ENCODE measurements around the gene RASD2.

The RASD2 gene

DNA sequence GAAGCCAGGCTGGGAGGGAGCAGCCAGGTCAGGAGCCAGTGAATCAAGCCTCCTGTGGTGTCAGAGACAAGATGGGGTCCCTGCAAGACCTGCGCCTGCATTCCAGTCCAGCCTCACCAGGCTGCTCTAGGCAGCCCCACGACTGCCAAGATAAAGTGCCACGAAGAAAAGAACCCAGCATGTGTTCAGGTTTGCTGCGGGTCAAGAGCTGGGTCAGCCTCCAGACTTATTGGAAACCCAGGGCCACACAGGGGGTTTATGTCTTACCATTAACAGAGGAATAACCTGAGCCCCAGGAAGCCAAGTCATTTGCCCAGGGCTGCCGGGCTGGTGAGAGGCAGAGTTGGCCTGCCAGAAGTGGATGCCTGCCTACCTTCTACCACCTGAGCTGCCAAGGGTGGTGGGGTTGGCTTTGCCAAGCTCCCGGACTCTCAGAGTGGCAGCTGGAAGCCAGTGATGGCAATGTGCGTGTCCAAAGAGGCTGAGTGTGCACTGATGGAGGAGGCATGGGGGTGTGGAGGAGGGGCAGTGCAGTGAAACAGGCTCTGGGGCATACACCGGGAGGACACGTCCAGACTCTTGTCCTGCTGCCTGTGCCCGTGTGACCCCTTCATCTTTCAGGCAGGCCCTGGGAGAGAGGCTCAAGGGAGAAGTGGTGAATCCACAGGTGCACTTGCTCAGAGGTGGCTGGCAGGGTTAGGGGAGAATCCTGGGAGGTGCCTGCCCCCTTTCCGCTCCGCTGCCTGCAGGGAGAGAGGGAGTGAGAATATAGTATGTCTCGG is 1.7 kb downstream of the RASD2 start:
- DNase-seq = no peak

DNA sequence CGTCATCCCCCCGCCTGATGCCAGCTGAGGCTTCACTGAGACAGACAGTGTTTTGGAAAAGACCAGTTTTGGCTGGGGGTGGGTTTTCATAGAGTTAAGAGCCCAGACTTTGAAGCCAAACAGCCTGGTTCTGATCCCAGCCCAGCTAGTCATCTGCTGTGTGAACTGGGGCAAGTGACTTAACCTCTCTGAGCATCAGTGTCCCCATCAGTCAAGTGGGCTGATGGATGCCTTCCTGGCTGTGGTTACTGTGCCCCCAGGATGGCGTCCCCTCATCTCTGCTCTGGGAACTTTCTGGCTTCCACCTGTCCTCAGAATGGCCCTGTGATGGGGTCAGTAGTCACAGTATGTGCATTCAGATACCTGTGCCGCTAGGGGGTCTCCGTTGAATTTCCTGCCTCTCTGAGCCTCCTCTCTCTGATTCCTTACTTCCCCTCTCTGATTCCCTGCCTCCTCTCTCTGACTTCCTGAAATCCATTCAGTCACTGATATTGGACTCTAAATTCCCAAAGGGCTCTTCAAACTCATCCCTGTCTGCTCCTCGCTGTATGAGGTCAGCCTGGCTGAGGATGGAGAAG is 2.4 kb downstream of the RASD2 start:
- DNase-seq = no peak

DNA sequence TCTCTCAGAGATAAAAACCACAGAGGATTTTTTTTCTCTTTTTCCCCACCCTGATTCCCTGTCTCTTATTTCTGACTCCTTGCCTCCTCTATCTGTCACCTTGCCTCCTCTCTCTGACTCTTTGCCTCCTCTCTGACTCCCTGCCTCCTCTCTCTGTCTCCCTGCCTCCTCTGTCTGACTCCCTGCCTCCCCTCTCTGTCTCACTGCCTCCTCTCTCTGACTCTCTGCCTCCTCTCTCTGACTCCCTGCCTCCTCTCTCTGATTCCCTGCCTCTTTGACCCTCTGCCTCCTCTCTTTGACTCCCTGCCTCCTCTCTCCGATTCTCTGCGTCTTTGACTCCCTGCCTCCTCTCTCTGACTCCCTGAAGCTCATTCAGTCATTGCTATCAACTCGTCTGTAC is 3.1 kb downstream of the RASD2 start:
- DNase-seq = no peak

DNA sequence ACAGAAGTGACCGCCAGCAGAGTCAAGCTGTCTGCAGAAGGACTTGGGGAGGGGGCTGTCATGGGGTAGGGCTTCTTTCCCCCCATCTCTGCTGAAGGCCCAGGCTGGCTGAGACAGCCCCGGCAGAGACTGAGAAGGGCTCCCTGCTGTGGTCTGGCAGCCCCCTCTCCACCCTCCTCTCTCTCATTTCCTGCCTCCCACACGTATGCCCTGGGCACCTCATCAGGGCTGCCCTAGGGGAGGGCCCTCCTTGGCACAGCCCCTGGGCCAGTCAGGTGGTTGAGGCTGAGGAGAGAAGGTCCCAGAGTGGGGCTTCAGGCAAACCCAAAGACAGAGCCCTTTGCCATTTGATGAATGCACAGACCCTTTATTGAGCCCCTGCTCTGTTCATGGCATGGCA is 3.6 kb downstream of the RASD2 start:
- no peak for DNase-seq

DNA sequence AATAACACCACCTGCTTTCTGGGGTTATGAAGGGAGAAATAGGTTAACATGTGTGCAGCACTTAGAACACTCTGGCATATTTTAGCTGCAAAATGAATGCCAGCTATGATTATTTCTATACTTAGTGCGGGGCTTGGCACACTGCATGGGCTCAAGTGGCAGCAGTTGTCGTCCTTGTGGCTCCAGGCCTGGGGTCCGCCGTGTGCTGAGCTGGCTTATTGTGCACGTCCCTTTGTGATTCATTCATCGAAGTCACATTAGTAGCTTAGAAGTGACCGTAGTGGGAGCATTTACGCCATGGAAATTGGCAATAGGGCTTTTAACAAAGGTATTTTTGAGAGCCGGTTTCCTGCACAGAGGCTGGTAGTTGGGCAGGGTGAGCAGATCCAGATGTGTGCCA is 4.2 kb downstream of the RASD2 start:
- DNase-seq = no peak

DNA sequence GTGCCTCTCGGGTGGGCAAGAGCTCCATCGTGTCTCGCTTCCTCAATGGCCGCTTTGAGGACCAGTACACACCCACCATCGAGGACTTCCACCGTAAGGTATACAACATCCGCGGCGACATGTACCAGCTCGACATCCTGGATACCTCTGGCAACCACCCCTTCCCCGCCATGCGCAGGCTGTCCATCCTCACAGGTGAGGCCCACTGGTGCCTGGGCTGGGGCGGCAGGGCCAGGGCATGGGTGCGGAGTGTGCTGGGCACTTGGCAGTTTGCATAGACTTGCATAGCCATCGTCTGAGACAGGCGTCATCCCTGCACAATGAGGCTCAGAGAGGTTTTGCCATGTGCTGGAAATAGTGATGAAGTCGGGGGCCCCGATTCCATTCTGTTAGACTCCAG is 6.3 kb downstream of the RASD2 start:
- DNase-seq = no peak

DNA sequence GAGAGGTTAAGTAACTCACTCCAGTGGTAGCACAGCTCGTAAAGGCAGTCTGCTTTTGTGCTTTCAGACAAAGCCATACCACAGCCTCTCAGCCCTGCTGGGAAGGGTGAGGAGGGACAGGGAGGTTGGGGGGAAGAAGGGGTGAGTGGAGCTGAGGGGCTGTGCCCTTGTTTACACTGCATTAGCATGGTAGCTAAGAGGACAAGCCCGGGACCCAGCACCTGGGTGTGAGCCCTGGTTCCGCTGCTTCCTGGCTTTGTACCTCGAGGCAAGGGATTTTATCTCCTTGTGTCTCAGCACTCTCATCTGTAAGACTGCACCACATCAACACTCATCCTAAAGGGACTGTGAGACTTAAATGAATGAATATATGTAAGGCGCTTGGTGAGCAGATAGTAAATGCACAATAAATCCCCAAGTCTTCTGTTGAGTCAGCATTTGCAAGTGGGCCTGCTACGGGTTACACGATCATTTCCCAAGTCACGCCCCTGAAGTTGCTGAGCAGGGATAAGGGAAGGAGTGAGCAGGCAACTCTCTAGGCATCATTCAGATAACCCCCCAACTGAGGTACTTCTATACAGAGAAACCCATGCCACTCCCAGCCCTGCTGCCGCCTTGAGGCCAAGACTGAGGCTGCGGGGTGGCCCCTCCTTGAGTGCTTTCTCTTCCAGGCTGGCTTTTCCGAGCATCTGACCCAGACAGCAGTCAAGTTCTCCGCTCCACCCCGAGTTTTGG is 7.5 kb downstream of the RASD2 start:
- DNase-seq = no peak

DNA sequence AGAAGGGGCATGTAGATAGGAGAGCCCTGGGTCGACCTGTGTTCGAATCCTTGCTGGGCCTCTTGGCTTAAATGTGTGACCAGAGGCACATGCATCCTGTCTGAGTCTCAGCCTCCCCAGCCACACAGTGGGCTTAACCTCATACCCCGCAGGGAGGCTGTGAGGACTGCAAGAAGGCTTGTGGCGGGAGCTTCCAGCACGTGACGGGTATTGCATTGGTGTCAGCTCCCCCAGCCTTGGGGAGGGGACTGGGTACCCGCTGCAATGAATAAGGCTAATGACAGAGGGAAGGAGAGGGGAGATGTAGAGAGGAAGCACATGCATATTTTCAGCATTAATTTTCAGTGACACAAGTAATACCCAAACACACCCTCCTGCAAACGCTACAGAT is 8.1 kb downstream of the RASD2 start:
- DNase-seq = no peak

DNA sequence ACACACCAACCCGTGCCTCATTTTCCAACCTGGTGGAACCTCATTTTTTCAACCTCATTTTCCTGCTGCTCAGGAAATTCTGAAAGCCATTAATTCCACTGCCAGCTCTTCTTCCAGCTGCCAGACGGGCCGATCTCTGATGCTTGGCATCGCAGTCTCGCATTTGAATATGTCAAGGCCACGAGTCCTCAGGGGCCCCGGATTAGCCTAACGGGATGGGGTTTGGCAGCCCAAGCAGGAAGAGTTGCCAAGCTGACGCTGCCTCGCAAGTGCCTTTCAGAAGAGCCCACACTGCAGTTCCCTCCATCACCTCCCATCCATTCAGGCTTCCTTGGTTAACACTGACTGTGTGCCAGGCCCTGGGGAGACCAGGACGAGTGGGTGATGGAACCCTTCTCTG is 8.7 kb downstream of the RASD2 start:
- DNase-seq = no peak

DNA sequence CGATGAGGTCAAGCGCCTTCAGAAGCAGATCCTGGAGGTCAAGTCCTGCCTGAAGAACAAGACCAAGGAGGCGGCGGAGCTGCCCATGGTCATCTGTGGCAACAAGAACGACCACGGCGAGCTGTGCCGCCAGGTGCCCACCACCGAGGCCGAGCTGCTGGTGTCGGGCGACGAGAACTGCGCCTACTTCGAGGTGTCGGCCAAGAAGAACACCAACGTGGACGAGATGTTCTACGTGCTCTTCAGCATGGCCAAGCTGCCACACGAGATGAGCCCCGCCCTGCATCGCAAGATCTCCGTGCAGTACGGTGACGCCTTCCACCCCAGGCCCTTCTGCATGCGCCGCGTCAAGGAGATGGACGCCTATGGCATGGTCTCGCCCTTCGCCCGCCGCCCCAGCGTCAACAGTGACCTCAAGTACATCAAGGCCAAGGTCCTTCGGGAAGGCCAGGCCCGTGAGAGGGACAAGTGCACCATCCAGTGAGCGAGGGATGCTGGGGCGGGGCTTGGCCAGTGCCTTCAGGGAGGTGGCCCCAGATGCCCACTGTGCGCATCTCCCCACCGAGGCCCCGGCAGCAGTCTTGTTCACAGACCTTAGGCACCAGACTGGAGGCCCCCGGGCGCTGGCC is 11.0 kb downstream of the RASD2 start:
- no peak for DNase-seq

DNA sequence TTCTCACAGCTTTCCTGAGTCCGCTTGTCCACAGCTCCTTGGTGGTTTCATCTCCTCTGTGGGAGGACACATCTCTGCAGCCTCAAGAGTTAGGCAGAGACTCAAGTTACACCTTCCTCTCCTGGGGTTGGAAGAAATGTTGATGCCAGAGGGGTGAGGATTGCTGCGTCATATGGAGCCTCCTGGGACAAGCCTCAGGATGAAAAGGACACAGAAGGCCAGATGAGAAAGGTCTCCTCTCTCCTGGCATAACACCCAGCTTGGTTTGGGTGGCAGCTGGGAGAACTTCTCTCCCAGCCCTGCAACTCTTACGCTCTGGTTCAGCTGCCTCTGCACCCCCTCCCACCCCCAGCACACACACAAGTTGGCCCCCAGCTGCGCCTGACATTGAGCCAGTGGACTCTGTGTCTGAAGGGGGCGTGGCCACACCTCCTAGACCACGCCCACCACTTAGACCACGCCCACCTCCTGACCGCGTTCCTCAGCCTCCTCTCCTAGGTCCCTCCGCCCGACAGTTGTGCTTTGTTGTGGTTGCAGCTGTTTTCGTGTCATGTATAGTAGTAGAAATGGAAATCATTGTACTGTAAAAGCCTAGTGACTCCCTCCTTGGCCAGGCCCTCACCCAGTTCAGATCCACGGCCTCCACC is 11.7 kb downstream of the RASD2 start:
- no peak for DNase-seq

DNA sequence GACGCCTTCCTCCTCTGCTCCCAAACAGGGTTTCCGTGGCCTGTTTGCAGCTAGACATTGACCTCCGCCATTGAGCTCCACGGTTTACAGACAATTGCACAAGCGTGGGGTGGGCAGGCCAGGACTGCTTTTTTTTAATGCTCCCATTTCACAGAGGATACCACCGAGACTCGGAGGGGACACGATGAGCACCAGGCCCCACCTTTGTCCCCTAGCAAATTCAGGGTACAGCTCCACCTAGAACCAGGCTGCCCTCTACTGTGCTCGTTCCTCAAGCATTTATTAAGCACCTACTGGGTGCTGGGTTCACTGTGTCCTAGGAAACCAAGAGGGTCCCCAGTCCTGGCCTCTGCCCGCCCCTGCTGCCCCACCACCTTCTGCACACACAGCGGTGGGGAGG is 12.2 kb downstream of the RASD2 start:
- DNase-seq = no peak

DNA sequence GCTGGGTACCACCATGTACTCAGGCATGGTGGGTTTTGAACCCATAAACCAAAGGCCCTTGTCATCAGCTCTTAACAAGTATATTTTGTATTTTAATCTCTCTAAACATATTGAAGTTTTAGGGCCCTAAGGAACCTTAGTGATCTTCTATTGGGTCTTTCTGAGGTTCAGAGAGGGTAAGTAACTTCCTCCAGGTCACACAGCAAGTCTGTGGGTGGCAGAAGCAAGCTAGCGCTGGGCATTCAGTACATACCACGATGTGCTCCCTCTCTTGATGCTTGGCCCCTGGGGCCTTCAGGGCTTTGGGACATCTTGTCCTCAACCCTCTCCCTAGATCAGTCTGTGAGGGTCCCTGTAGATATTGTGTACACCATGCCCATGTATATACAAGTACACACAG is 12.7 kb downstream of the RASD2 start:
- no peak for DNase-seq

DNA sequence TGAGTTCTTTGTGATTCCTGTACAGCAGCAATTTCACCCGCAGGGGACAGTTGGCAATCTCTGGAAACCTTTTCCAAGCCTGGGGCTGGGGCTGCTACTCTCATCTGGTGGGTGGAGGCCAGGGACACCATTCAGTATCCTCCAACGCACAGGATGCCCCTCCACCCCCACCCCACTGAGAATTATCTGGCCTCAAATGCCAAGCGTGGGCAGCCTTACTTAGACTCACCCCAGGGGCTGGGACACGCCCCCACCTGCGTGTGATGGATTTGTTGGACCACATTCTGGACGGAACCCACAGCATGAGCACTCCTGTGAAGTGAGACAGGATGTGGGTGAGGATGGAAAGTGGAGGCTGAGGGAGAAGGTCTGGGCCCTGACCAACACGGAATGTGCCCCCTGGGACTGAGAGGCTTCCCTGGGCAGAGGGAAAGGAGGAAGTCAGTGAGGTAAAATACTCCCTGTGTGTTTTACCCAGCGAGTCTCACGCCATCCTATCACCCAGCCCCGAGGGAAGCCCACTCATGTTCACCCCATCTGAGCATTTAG is 13.7 kb downstream of the RASD2 start:
- no peak for DNase-seq

DNA sequence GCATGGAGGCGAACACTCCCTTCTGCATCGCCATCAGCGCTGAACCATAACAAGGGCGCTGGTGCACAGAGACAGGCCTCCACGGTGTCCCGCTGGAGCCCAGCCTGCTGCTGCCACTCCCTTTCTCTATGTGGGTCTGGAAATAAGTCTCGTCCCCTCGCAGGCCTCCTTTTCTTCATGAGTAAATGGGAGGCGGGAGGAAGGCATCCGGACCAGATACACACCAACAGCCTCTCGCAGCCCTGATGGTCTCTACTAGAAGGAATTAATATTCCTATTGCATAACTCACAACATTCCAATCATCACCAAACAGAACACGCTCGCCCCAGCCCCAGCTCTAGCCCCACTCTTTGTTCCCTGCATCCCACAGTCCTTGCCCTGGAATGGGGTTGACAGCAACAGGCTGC is 14.9 kb downstream of the RASD2 start:
- DNase-seq = no peak

DNA sequence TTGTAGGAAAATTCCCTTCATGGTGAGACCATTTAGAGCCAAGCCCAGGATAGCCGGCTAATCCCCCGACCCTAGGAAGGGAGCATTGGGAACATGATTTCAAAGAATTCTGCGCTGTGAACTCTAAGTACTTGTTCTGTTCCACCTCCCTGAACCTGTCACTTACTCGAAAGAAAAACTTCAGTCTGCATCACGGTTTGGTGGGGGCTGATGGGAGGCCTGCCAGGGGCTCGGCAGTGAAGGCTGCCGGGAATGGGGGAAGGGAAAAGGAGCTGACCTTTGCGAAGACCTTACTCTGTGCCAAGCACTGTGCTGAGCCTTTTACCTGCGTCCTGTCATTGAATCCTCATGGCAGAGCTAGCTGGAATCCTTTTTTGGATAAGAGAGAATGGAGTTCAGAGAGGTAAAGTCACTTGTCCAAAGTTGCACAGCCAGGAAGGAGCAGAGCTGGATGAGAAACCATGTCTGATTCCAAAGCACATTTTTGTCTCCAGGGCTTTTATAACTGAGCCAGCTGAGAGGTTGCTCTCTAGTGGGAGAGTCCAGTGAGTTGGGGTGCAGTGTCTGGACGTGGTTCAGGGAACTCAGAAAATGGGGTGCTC is 15.4 kb downstream of the RASD2 start:
- no peak for DNase-seq

DNA sequence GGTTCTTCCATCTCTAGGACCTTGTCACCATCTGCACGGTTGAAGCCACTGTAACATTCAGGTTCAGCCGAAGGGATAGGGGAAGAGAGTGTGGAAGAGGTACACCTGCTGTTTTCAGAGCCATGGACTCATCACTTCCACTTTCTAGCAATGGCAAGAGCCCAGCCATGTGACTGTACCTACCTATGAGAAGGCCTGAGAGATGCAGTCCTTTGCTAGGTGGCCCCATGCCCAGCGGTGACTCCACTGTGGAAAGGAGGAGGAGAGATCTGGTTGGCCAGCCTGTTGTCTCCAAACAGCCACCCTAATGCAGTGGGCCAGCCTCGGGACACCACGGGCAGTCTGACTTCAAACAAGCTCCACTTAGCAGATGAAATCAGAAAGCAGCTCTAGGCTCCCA is 16.0 kb downstream of the RASD2 start:
- no peak for DNase-seq

DNA sequence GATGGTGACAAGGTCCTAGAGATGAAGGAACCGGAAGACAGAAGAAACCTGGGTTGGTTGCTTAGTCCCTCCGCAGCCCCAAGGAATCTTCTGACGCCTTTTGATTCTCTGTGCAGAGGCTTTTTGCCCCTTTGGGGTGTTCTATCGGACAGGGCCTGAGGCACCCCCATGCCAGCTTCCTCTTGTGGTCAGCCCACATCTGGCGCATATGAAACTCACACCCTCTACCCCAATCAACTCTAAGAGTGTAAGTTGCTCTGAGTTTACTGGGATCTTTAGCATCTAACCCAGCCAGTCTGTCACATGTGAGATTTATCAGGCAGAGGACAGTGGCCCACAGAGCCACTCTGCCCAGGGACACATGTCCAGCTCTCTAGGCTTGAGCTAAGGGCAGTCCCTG is 17.4 kb downstream of the RASD2 start:
- DNase-seq = no peak

DNA sequence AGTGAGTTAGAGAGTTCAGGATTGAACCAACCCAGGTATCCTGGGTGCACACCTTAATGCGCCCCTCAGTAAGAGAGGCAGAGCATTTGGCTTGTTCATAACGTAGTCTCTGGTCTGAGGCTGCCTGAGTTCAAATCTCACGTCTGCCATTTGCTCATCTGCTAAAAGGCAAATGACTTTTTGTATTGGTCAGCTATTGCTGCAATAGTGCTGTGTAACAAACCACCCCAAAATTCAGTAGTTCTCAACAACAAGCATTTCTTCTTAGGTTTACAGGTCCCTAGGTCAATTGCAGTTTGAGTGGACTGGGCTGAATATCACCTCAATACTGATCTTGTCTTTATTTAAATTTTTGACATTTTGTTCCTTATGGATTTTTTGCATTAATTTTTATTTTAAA is 18.1 kb downstream of the RASD2 start:
- no peak for DNase-seq

DNA sequence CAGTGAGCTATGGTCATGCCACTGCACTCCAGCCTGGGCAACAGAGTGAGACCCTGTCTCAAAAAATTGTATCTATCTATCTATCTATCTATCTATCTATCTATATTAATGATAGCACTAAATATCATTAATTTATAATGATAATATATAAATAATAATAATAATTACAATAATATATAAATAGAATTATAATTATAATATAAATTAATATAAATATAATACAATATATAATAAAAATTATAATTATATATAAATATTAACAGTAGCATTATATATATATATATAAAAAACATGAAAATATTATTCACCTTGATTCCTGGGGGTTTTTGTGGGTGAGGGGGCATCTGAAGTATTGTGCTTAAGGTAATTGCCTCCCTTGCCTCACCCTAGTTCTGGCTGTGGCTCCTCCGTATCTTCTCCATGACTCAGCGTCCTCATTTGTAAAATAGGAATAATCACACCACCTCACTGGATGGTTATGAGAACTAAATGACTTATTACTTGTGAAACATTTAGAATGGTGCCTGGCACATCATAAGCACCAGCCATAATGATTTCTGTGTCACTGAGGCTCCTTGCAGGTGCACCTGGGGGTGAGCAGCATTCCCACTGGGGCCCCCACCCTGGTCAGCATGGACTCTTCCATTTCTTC is 18.8 kb downstream of the RASD2 start:
- DNase-seq = no peak

DNA sequence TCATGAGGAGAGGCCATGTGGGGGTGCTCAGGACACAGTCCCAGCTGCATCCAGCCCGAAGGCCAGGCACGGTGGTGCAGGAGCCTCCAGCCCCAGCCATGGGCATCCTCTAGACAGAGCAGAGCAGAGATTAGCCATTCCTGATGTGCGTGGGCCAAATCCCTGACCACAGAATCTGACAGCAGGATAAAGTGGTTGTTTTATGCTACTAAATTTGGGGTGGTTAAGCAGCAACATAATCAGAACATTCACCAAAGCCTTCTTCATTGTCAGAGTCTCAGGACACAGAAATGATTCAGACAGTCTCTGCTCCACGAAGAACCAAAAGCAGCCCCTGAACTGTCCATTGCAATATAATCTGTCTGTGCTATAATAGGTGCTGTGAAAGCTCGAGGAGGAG is 19.7 kb downstream of the RASD2 start:
- DNase-seq = no peak

DNA sequence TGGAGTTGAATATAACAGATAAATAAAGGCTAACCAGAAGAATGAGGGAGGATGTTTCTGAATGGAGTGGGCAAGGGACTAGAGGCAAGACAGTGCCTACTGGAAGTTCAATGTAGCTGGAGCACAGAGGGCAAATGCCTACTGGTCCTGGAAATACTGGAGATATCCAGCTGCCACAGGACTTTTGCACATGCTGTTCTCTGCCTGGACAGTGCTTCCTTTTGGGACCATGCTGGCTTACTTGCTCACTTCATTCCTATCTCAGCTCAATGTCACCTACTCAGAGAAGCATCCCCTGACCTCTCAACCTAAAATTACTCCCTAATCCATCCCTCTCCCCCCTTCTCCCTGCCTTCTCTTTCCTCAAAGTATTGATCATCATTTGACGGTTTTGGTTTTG is 20.2 kb downstream of the RASD2 start:
- DNase-seq = no peak

All from NCI-H774 (cell line).